OCI-LY1 (cell line): ENCODE data around the gene ZNF804A.

Experiments used
- H2AFZ ChIP-seq: fragments of 200-600 bp; sonication (generic), shearing (Covaris generic); 2 replicates; pipeline ENCODE4 v1.6.0; 2014; ENCODE audit warnings: antibody characterized with exemption, mild to moderate bottlenecking, low read length
- H3F3A ChIP-seq: fragments of 200-600 bp; sonication (generic), shearing (Covaris generic); 2 replicates; pipeline ENCODE4 v1.6.0; 2014; ENCODE audit warnings: mild to moderate bottlenecking, antibody characterized with exemption, low read length, moderate library complexity; ENCODE audit not compliant: insufficient read depth
- H3K27ac ChIP-seq: fragments of 200-600 bp; sonication (generic); 2 replicates; pipeline ENCODE4 v1.5.1; 2014; ENCODE audit warnings: low read length, mixed run types, mild to moderate bottlenecking, low read depth; ENCODE audit not compliant: poor library complexity, severe bottlenecking
- H3K27me3 ChIP-seq: fragments of 200-600 bp; sonication (generic); 2 replicates; pipeline ENCODE4 v1.6.0; 2014; ENCODE audit warnings: antibody characterized with exemption, mild to moderate bottlenecking, low read length, moderate library complexity; ENCODE audit not compliant: insufficient read depth
- H3K36me3 ChIP-seq: fragments of 200-600 bp; sonication (generic); 2 replicates; pipeline ENCODE4 v1.6.1; 2014; ENCODE audit warnings: mild to moderate bottlenecking, antibody characterized with exemption, low read length, moderate library complexity, mixed read lengths; ENCODE audit not compliant: insufficient read depth
- H3K4me1 ChIP-seq: fragments of 200-600 bp; sonication (generic); 2 replicates; pipeline ENCODE4 v1.5.1; 2014; ENCODE audit warnings: mild to moderate bottlenecking, low read length, moderate library complexity; ENCODE audit not compliant: insufficient read depth, severe bottlenecking
- H3K4me2 ChIP-seq: fragments of 200-600 bp; sonication (generic), shearing (Covaris generic); 2 replicates; pipeline ENCODE4 v1.6.1; 2014; ENCODE audit warnings: low read length
- H3K4me3 ChIP-seq: fragments of 200-600 bp; sonication (generic); 2 replicates; pipeline ENCODE4 v1.5.1; 2014; ENCODE audit warnings: low read length, low read depth, mild to moderate bottlenecking, mixed read lengths; ENCODE audit not compliant: poor library complexity, severe bottlenecking
- H3K79me2 ChIP-seq: fragments of 200-600 bp; shearing (Covaris generic); 2 replicates; pipeline ENCODE4 v1.6.1; 2016; ENCODE audit warnings: mixed run types, low read length, mixed read lengths; ENCODE audit not compliant: insufficient read depth
- H3K9ac ChIP-seq: fragments of 200-600 bp; sonication (generic), shearing (Covaris generic); 2 replicates; pipeline ENCODE4 v1.6.1; 2014; ENCODE audit warnings: mild to moderate bottlenecking, low read length, mixed read lengths
- H3K9me2 ChIP-seq: fragments of 200-600 bp; sonication (generic), shearing (Covaris generic); 2 replicates; pipeline ENCODE4 v1.6.1; 2014; ENCODE audit warnings: low read depth, mild to moderate bottlenecking, low read length, mixed read lengths
- H3K9me3 ChIP-seq: fragments of 200-600 bp; shearing (Covaris generic); 2 replicates; pipeline ENCODE4 v1.6.1; 2014; ENCODE audit warnings: low read length, mixed read lengths
- H4K20me1 ChIP-seq: fragments of 200-600 bp; sonication (generic), shearing (Covaris generic); 2 replicates; pipeline ENCODE4 v1.6.0; 2016; ENCODE audit warnings: mild to moderate bottlenecking, low read length; ENCODE audit not compliant: insufficient read depth
- EZH2 ChIP-seq: fragments of 200-600 bp; sonication (generic), shearing (Covaris generic); IDR thresholded peaks from 2 replicates; pipeline ENCODE4 v1.8.0; 2017; ENCODE audit warnings: borderline replicate concordance, mixed run types, mild to moderate bottlenecking, antibody characterized with exemption, low read length, moderate library complexity, mixed read lengths
- TF ChIP-seq, protein P1 (sequence below): fragments of 200-600 bp; sonication (generic), shearing (Covaris generic); IDR thresholded peaks from 2 replicates; pipeline ENCODE4 v1.5.1; 2017; ENCODE audit warnings: mild to moderate bottlenecking, antibody characterized with exemption, low read length, moderate library complexity, mixed read lengths

Gene ZNF804A

DNA sequence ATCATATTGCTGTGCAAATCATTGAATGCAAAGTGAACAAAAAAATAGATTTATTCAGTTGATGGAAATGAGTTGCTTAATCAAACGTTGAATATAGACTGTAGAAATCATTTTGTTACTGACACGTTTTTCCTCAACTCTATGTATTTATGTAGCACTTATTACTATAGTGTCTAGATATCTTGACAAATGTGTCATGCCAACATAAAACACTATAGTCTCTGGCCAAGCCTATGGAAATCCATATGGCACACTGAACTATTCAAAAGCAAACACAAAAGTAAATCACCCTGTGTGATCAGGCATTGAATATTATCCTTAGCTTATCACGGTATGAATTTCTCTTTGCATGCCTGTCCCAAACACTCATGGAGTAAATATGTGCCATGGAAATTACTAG lies 131.3 kb downstream of the ZNF804A start:
- H3K4me2 ChIP-seq, result no peak overlapping the region
- H4K20me1 ChIP-seq, result no peaks in the 10 kb centered on the region
- H2AFZ ChIP-seq, result no peak overlapping the region
- no peaks in the 10 kb centered on the region for H3K9me2 ChIP-seq
- H3K9me3 ChIP-seq, result no peaks in the 10 kb centered on the region
- peaks cover 48% of the 10 kb centered on the region for H3K4me1 ChIP-seq
- H3K9ac ChIP-seq, result no peak overlapping the region
- TF ChIP-seq EZH2, result no peak
- TF ChIP-seq, protein P1, sequence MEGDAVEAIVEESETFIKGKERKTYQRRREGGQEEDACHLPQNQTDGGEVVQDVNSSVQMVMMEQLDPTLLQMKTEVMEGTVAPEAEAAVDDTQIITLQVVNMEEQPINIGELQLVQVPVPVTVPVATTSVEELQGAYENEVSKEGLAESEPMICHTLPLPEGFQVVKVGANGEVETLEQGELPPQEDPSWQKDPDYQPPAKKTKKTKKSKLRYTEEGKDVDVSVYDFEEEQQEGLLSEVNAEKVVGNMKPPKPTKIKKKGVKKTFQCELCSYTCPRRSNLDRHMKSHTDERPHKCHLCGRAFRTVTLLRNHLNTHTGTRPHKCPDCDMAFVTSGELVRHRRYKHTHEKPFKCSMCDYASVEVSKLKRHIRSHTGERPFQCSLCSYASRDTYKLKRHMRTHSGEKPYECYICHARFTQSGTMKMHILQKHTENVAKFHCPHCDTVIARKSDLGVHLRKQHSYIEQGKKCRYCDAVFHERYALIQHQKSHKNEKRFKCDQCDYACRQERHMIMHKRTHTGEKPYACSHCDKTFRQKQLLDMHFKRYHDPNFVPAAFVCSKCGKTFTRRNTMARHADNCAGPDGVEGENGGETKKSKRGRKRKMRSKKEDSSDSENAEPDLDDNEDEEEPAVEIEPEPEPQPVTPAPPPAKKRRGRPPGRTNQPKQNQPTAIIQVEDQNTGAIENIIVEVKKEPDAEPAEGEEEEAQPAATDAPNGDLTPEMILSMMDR, result no peak
- no peaks in the 10 kb centered on the region for H3F3A ChIP-seq
- no peak overlapping the region for H3K4me3 ChIP-seq
- H3K79me2 ChIP-seq, result peaks cover 100% of the 10 kb centered on the region
- no peaks in the 10 kb centered on the region for H3K27me3 ChIP-seq
- no peak overlapping the region for H3K27ac ChIP-seq
- peaks cover 43% of the 10 kb centered on the region for H3K36me3 ChIP-seq

DNA sequence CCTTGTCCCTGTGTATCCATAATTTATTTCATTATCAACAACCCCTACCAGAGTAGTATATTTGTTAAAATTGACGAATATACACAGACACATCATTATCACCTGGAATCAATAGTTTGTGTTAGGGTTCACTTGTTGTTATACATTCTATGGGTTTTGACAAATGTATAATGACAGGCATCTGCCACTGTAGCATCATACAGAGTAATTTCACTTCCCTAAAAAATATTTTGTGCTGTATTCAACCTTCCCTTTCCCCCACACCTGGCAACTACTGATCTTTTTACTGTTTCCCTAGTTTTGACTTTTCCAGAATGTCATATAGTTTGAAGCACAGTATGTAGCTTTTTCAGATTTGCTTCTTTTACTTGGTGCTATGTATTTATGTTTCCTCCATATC lies 132.0 kb downstream of the ZNF804A start:
- peaks cover 48% of the 10 kb centered on the region for H3K4me1 ChIP-seq
- H4K20me1 ChIP-seq, result no peaks in the 10 kb centered on the region
- no peaks in the 10 kb centered on the region for H3K9me2 ChIP-seq
- no peak overlapping the region for H2AFZ ChIP-seq
- no peak overlapping the region for H3K4me2 ChIP-seq
- peaks cover 48% of the 10 kb centered on the region for H3K36me3 ChIP-seq
- H3K9ac ChIP-seq, result no peak overlapping the region
- TF ChIP-seq EZH2, result no peak
- TF ChIP-seq, protein P1, result no peak
- no peaks in the 10 kb centered on the region for H3K27me3 ChIP-seq
- no peaks in the 10 kb centered on the region for H3F3A ChIP-seq
- H3K27ac ChIP-seq, result peak overlapping the region; percentile 21
- peaks cover 100% of the 10 kb centered on the region for H3K79me2 ChIP-seq
- H3K4me3 ChIP-seq, result no peak overlapping the region
- H3K9me3 ChIP-seq, result no peaks in the 10 kb centered on the region; the same call in 1 of the 2 replicates

DNA sequence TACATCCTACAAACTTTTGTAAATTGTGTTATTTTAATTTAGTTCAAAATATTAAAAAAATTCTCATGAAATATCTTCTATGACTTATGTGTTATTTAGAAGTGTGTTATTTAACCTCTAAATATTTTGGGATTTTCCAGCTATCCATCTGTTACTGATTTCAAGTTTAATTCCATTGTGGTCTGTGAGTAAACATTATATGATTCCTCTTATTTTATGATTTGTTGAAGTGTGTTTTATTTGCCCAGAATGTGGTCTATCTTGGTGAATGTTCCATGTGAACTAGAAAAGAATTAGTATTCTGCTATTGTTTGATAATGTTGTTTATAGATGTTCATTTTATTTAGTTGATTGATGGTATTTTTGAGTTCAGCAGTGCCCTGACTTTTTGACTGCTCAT lies 136.0 kb downstream of the ZNF804A start:
- Histone ChIP-seq H2AFZ (no peak overlapping the region), H3K4me2 (no peak overlapping the region), H3F3A (no peaks in the 10 kb centered on the region), H4K20me1 (no peaks in the 10 kb centered on the region), H3K79me2 (peaks cover 88% of the 10 kb centered on the region), H3K4me1 (peaks cover 21% of the 10 kb centered on the region), H3K36me3 (peaks cover 57% of the 10 kb centered on the region), H3K9me2 (no peaks in the 10 kb centered on the region), H3K4me3 (no peak overlapping the region), H3K9ac (no peak overlapping the region), H3K27me3 (no peaks in the 10 kb centered on the region), H3K9me3 (peaks cover 8% of the 10 kb centered on the region), H3K27ac (no peak overlapping the region)
- TF ChIP-seq, protein P1, result no peak
- no peak for TF ChIP-seq EZH2
